Jurkat, Clone E6-1 (cell line): Measurements from ENCODE around the gene ERAP2.

Source experiments
- DNase-seq: peaks from one replicate; pipeline ENCODE4 v3.0.0-alpha.2; 2011; ENCODE audit warnings: low read depth, low spot score
- H3K4me3 ChIP-seq: 2 replicates; pipeline ENCODE4 v1.5.1; 2011; ENCODE audit warnings: mild to moderate bottlenecking, low read length, control low read depth, moderate library complexity

Gene ERAP2

DNA sequence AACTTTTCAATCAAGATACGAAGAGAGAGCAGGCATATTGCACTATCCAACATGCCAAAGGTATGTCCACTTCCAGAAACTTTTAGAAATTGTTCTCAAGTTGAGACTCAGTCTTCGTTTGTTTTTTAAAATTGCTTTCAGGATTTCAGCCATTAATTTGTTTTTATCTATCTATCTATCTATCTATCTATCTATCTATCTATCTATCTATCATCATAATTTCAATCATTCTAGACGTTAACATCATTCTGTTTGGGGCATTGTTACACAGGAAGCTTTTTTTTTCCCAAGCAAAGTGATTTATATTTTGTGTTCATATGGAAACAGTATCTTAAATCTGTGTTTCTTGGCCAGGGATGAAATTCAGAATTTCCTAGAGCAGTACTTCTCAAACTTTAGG lies 7.6 kb downstream of the ERAP2 start:
- H3K4me3 ChIP-seq: no peak overlapping the region
- DNase-seq: no peak

DNA sequence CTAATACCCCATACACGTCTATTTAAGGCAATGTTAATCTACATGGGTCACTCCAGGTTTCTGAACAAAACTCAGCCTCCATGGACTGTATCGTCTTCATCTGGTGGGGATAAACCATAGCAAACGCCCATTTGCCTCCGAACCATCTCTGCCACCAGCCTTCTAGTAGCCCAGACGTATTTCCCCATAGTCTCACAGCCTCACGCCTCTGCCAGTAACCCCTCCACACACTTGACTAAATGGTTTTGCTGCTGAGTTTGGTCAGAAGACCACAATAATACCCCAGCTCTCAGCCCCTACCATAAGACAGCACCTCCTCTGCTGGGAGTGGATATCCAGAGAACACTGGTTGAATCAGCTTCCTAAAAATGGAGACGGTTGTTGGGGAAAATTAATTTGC lies 8.7 kb downstream of the ERAP2 start:
- DNase-seq: no peak

DNA sequence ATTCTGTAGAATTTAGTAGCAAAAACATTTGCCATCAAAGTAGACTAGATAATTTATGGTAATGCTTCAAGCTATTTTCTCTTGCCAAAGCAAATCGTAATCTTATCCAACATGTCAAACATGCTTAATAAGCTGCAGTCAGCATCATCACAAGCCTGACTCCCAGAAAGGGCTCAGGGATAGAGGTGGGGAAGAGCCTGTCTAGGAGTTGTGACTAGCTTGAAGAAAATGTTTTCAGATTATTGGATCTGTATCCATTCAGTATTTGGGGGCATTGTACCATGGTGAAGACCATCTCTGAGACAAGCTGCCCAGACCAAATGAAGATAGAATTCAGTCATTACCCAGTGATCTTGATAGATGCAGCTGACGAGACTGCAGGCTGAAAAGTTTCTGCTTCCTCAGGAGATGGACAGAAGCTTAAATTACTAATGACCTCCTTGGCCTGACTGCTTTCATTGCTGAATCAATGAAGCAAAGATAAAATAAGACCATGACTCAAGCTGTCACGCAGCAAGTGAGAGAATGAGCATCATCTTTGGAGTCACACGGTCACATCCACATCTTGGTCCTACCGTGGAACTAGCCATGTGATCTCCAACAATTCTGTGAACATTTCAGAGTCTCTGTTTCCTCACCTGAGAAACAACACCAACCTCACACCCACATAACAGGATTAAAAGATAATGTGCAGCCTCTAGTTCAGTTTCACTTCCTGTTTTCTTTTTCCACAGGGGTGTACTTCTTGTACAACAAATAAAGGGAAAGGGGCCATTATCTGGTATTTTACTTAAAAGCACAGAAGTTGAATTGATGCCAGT lies 9.4 kb downstream of the ERAP2 start:
- no peak for DNase-seq
- H3K4me3 ChIP-seq: no peak overlapping the region

More for the DNA sequence above, 8.7 kb downstream of the ERAP2 start:
- no peak overlapping the region for H3K4me3 ChIP-seq

DNA sequence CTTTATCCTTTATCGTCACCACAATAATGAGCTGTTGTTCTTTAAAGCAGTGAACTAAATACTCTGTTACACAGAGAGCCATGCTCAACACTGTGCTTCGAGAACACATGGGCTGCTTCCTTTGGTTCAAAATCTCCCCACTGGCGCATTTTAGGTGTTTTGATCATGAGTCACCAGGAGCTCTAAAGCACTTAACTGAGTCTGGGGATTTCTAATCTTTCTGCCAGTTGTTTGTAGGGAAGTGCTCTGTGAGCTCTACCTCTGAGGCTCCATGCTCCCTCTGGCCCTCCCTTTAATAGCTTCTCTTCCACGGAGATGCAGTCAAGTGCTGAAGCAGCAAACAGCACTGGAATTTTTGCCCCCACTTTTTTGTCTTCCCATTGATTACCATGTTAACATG lies 17.0 kb downstream of the ERAP2 start:
- DNase-seq: no peak

DNA sequence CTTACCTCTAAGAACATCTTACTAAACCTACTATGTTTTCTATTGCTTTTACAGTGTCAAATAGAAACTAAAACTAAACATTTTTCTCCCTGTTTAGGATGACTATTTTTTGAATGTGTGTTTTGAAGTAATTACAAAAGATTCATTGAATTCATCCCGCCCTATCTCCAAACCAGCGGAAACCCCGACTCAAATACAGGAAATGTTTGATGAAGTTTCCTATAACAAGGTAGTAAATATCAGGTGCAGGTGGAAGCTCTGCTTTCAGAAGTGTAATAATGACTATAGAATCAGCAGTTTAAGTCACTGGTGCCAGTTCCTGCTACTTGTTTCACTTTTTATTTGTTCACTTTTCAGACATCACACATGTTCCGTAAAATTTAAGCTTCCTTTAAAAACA lies 20.0 kb downstream of the ERAP2 start:
- no peak overlapping the region for H3K4me3 ChIP-seq
- DNase-seq: no peak

More for the DNA sequence above, 17.0 kb downstream of the ERAP2 start:
- H3K4me3 ChIP-seq: no peak overlapping the region

DNA sequence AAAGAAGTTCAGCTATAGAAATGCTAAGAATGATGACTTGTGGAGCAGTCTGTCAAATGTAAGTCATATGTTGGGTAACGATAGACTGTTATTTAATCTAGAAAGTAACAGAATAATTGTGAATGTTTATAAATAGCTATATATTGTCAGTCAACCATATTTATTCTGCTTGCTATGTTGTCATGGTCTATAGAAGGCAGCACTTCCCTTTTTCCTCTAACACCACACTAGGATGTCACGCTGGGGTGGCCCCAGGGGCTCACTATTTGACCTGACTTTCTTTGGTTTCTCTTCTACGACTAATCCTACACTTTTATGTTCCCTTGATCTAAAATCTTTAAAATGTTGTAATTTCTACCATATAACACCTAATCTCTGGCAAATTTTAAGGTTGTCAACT lies 20.5 kb downstream of the ERAP2 start:
- no peak overlapping the region for H3K4me3 ChIP-seq
- DNase-seq: no peak

DNA sequence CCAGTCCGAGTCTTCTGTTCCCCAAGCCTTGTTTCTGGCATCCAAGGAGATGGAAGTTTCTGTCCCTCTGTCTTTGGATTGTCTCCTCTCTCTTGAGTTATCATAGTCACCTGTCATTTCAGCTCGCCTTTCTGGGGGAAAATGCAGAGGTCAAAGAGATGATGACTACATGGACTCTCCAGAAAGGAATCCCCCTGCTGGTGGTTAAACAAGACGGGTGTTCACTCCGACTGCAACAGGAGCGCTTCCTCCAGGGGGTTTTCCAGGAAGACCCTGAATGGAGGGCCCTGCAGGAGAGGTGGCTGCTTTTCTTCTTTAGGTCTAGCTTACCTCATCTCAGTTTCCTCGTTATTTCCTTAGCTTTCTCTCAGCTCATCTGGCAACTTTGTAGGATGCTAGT lies 25.1 kb downstream of the ERAP2 start:
- H3K4me3 ChIP-seq: no peak overlapping the region
- no peak for DNase-seq

DNA sequence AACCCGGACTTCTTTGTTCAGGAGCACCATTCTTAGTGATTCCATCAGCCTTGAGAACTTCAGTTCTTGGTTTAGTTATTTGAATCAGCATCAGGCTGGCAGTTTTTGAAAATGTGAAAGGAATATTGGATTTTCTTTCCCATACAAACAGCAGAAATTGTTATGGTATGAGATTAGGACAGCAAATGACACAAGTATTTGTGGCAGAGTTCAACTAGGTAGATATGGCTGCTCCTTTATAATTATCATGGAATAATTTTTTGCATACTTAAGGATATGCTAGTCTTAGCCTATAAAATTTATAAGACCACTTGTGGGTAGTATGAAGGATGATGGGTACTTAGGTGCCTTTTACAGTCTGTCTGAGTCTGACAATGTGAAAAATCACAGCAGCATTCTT lies 25.5 kb downstream of the ERAP2 start:
- no peak overlapping the region for H3K4me3 ChIP-seq
- DNase-seq: no peak

DNA sequence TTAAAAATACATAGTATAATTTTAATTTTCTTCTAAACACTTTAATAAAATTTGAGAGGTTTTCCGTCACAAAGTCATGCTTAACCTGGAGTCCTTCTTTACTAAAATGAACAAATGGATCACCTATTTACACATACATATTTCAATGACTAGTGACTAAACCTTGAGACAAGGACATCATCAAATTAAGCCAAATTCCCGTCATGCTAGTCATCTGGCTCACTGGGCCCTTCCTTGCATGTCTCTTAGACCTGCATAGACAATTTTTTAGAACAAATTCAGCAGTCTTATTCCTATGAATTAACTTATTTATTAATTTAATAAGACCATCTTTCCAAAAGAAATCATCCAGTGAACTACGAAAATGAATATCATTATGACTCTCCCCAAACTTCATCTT lies 26.6 kb downstream of the ERAP2 start:
- DNase-seq: no peak

DNA sequence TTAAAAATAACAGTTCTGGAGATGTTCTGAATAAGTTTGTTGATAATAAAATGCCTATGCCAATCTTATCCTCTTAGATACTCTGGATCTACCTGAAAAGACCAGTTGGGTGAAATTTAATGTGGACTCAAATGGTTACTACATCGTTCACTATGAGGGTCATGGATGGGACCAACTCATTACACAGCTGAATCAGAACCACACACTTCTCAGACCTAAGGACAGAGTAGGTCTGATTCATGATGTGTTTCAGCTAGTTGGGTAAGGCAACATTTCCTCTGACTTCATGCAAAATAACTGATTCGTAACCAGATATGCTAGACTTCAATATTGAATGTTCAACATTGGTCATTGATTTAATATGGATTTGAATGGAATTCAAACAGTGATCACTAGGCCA lies 27.0 kb downstream of the ERAP2 start:
- H3K4me3 ChIP-seq: no peak overlapping the region
- no peak for DNase-seq

More for the DNA sequence above, 26.6 kb downstream of the ERAP2 start:
- no peak overlapping the region for H3K4me3 ChIP-seq

DNA sequence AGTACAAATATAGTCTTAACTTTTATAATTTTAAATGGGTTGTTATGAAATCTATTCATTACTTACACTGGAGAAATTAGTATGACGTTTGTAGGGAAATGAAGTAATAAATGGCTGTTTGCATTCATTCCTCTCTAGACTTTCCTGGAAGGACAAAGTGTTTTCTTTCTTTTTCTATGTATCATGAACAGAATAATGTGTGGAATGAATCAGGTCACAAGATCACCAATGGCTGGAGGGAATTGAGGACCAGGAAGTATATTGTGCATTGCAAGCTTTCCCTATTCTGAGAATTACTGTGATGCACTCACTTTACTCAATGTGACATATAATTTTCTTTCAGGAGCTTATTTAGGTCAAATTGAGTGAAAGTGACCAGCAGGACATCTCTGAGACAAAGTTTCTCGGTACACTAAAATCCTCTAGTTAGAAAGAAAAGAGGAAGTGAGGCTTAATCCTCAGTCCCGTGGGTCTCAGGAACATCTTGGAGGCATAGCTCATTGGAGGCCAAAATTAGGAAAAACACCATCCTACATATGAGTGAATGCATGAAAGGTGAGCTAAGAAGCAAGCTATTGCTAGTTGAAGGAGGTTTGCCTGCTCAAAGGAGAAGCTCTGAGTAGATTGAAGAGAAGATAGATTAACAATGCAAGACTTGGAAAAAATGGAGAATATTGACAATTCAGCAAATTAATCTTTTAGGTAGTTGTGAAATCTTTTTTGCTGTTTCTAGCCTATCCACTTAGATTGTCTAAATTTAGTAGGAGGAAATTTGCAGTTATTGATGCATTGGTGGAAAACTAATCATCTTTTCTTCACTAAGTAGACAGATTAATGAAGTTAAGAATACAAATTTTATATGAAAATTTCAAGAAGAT lies 28.0 kb downstream of the ERAP2 start:
- no peak for DNase-seq
- H3K4me3 ChIP-seq: no peak overlapping the region

DNA sequence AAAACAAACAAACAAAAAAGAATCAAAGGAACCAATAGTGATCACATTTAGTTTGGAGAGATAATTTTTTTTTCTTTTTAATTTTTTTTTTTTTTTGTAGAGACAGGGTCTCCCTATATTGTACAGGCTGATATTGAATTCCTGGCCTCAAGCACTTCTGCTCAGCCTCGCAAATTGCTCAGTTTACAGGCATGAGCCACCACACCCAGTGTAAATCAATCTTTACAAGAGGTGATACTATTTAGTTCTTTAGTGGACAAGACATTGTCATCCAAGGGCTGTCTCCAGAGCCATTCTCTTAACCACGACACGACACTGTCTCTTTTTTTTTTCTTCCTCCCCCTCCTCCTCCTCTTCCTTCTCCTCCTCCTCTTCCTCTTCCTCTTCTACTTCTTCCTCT lies 29.6 kb downstream of the ERAP2 start:
- no peak for DNase-seq
- H3K4me3 ChIP-seq: no peak overlapping the region

DNA sequence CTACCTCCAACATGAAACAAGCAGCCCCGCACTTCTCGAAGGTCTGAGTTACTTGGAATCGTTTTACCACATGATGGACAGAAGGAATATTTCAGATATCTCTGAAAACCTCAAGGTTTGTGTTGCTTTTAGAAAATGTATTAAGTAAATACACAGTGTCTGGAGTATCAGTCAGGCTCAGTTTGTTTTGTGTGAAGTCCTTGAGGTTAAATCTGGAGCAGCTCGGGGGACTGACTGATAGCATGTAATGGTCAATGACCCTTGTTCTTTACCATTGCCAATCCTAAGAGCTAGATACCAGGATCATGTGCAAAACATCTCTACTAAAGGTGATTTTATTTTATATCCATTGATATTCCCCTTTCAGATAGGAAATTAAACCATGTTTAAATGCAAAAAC lies 32.7 kb downstream of the ERAP2 start:
- H3K4me3 ChIP-seq: no peak overlapping the region
- DNase-seq: no peak

DNA sequence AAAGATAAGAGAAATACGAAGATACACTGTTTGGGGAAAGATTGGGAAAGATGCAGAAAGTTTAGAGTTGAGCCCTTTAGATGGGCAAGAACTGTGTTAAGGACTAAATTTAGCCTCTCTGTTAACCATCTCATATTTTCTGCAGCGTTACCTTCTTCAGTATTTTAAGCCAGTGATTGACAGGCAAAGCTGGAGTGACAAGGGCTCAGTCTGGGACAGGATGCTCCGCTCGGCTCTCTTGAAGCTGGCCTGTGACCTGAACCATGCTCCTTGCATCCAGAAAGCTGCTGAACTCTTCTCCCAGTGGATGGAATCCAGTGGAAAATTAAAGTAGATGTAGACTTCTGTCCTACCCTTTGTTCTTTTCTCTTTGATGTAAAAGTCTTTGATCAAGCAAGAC lies 33.1 kb downstream of the ERAP2 start:
- no peak overlapping the region for H3K4me3 ChIP-seq
- no peak for DNase-seq

DNA sequence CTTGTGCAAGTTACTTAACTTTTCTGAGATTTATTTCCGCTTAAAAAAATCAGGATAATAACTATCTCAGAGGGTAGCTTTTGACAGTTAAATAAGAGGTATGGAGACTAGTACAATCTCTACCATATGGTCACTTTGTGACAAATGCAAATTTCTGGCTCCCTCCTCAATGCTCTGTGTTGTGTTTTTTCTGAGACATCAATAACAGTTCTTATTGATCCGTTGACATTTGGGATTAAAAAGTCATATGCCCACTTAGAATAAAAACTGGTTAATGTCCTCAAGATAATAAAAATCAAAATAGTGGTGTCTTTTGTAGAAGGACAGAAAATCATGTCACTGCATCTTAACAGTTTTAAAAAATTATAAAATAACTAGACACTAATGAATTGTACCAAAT lies 34.8 kb downstream of the ERAP2 start:
- H3K4me3 ChIP-seq: no peak overlapping the region
- DNase-seq: no peak

DNA sequence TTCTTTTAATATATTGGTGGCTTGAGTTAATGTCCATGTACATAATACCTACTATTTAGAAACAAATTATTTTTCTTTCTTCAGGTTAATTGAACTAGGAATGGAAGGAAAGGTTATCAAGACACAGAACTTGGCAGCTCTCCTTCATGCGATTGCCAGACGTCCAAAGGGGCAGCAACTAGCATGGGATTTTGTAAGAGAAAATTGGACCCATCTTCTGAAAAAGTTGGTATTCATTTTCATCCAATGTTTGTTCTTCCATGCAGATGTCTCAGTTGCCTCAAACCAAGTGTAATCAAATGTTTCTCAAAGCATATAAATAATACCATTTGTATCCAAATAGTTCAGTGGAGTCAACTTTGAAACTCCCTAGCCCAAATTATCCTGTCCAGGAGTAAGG lies 36.9 kb downstream of the ERAP2 start:
- no peak for DNase-seq
- no peak overlapping the region for H3K4me3 ChIP-seq

DNA sequence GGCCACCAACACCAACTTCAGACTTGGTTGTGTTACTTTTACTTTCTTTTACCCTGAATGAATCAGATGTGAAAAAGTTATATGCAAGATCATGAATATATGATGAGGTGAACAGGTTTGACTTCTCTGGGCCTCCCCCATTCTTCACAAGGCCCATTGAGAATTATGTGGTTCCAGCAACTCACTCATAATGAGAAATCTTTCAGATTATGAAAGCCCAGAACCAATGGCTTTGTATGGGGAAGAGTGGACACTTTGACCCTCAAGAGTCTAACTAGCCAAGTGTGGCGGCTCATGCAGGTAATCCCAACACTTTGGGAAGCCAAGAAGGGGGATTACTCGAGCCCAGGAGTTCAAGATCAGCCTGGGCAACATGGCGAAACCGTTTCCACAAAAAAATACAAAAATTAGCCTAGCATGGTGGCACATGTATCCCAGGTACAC lies 43.5 kb downstream of the ERAP2 start:
- H3K4me3 ChIP-seq: no peak overlapping the region
- no peak for DNase-seq

DNA sequence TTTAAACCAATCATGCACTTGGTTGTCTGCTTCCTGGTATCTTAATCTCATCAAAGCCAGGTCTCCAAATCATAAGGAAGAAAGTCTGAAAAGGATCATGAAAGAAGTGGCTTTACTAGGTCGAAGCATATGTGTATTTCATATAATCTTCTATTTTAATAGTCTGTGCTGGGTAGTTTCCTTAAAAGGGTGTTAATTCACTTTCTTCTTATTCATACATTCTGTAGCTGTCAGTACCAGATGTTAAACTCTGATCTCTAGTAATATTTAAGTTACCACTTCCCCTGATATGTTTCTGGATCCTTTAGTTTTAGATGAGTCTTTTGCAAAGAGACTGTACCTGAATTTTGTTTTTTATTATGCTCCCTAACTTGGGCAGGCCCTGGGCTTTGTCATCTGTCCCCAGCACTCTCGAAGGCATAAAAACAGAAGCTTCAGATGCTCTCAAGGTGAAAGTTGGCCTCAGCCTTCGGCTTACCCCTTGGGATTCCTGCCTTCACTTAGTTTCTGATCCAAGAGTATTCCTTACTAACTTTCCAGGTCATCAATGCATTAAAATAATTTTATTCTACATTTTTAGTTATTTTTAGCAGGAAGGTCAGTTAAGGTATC lies 44.5 kb downstream of the ERAP2 start:
- no peak for DNase-seq
- H3K4me3 ChIP-seq: no peak overlapping the region

DNA sequence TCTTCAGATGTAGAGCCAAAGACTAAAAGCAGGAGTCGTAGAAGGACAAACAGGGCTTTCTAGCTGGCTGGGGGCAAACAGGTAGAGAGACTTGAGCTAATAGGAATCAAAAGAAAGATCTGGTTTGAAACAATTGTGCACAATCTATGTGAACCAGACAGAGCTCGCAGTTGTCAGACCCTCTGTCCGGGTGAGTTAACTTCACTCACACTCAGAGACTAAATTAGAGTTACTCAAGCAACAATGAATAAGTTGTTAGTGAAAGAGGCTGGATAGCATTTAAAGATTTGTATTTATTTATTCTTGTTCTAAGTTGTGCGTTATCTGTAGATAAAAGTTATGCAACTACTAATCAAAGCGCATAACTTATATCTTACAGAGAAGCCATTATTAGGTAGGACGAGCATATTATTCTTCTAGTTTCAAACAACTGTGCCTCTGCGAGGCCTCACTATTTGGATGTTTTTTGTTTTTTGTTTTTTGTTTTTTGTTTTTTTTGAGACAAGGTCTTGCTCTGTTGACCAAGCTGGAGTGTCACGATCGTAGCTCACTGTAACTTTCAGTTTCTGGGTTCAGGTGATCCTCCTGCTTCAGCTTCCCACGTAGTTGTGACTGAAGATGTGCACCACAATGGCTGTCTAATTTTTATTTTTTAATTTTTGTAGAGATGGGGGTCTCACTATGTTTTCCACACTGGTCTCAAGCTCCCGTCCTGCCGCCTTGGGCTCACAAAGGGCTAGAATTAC lies 46.4 kb downstream of the ERAP2 start:
- no peak overlapping the region for H3K4me3 ChIP-seq
- DNase-seq: no peak
